HepG2 (cell line): Measurements from ENCODE around the gene APBB2. TPM values are rescaled to one million over a fixed set of nuclear protein-coding genes. Genes with fewer than 3 reads are reported as not detected.
A peak's percentile ranks its signal among the peaks of the same experiment; 100 is the strongest.

ENCODE experiments used
- ISX ChIP-seq: sonication (generic); formaldehyde crosslinking; conservative IDR thresholded peaks from 2 replicates; pipeline ENCODE4 v1.5.0; 2020; ENCODE audit warnings: missing genetic modification reagents
- KLF9 ChIP-seq: IDR thresholded peaks from 2 replicates; pipeline ENCODE4 v1.6.1; 2016; ENCODE audit warnings: low read depth
- MLLT10 ChIP-seq: sonication (generic); formaldehyde crosslinking; IDR thresholded peaks from 2 replicates; pipeline ENCODE4 v1.4.0; 2020; ENCODE audit warnings: missing genetic modification reagents
- NAIF1 ChIP-seq: sonication (generic); formaldehyde crosslinking; IDR thresholded peaks from 2 replicates; pipeline ENCODE4 v1.5.0; 2020; ENCODE audit warnings: mild to moderate bottlenecking, missing genetic modification reagents, borderline replicate concordance
- PCBP2 ChIP-seq: fragments of 200-400 bp; formaldehyde crosslinking; optimal IDR thresholded peaks from 2 replicates; pipeline ENCODE3; 2018; ENCODE audit warnings: low read length, low read depth; ENCODE audit not compliant: poor library complexity, severe bottlenecking
- PHB2 ChIP-seq: fragments of 450-650 bp; IDR thresholded peaks from 2 replicates; pipeline ENCODE4 v1.6.1; 2018; ENCODE audit not compliant: partially characterized antibody
- PHF5A ChIP-seq: IDR thresholded peaks from one replicate; pipeline ENCODE4 v1.6.1; 2018; ENCODE audit warnings: low read depth, missing genetic modification reagents; ENCODE audit not compliant: unreplicated experiment
- RNF219 ChIP-seq: sonication (generic); formaldehyde crosslinking; IDR thresholded peaks from 2 replicates; pipeline ENCODE4 v1.5.0; 2020; ENCODE audit warnings: mild to moderate bottlenecking, missing genetic modification reagents
- SOX13 ChIP-seq, 3 experiments: fragments of 450-650 bp in 1 of 3; sonication (generic) in 1 of 3; formaldehyde crosslinking in 1 of 3; IDR thresholded peaks in 2 of 3; conservative IDR thresholded peaks in 1 of 3; 2 replicates each; pipeline versions ENCODE4 v1.5.0 to v1.6.1; 2016 to 2020; ENCODE audit warnings: antibody characterized with exemption in 1 of 3, mild to moderate bottlenecking in 1 of 3, missing compliant biosample characterization in 1 of 3, missing genetic modification reagents in 1 of 3, moderate library complexity in 1 of 3
- ZNF18 ChIP-seq: sonication (generic); formaldehyde crosslinking; IDR thresholded peaks from 2 replicates; pipeline ENCODE4 v1.8.0; 2022; ENCODE audit warnings: mild to moderate bottlenecking, missing genetic modification reagents; ENCODE audit not compliant: insufficient replicate concordance
- ZNF337 ChIP-seq: sonication (generic); formaldehyde crosslinking; IDR thresholded peaks from 2 replicates; pipeline ENCODE4 v1.5.1; 2020; ENCODE audit warnings: missing genetic modification reagents, low read depth, mild to moderate bottlenecking, borderline replicate concordance
- ZNF430 ChIP-seq: sonication (generic); formaldehyde crosslinking; IDR thresholded peaks from 2 replicates; pipeline ENCODE4 v1.9.0; 2021; ENCODE audit warnings: mild to moderate bottlenecking, missing genetic modification reagents
- ZNF597 ChIP-seq: sonication (generic); formaldehyde crosslinking; IDR thresholded peaks from 2 replicates; pipeline ENCODE4 v1.5.0; 2020; ENCODE audit warnings: missing genetic modification reagents
- ZNF598 ChIP-seq: sonication (generic); formaldehyde crosslinking; IDR thresholded peaks from 2 replicates; pipeline ENCODE4 v1.5.1; 2020; ENCODE audit warnings: mild to moderate bottlenecking, missing genetic modification reagents, borderline replicate concordance
- ZNF746 ChIP-seq: sonication (generic); formaldehyde crosslinking; IDR thresholded peaks from 2 replicates; pipeline ENCODE4 v1.8.0; 2022; ENCODE audit warnings: mild to moderate bottlenecking, missing genetic modification reagents
- ZNF878 ChIP-seq: sonication (generic); formaldehyde crosslinking; IDR thresholded peaks from 2 replicates; pipeline ENCODE4 v1.8.1; 2023; ENCODE audit warnings: mild to moderate bottlenecking, missing genetic modification reagents, moderate library complexity
- polyA plus RNA-seq, 8 experiments: library from polyadenylated mRNA; depleted of rRNA in 3 of 8; stranded (reverse) in 7 of 8; unstranded in 1 of 8; fragments of >200 nt; fragmentation: Illumina TruSeq in 4 of 8; extraction: Trizol in 4 of 8; gene quantifications; 2 replicates each; pipeline versions ENCODE4 v1.2.1 to v1.2.3, GENCODE V29; 2011 to 2016; ENCODE audit warnings: low read depth in 4 of 8, missing spikeins in 1 of 8, mixed read lengths in 1 of 8; ENCODE audit not compliant: insufficient read depth in 1 of 8
- total RNA-seq, 5 experiments: library from RNA; depleted of rRNA; stranded (reverse); fragments of >200 nt; fragmentation: Illumina TruSeq; extraction: Trizol; gene quantifications; 2 replicates each; pipeline ENCODE4 v1.2.3, GENCODE V29; 2016; ENCODE audit warnings: low read depth in 1 of 5
- TF ChIP-seq, protein P1 (sequence below): sonication (generic); formaldehyde crosslinking; IDR thresholded peaks from 2 replicates; pipeline ENCODE4 v1.4.0; 2020; ENCODE audit warnings: mild to moderate bottlenecking, missing genetic modification reagents
- TF ChIP-seq, protein P2 (sequence below): sonication (generic); formaldehyde crosslinking; IDR thresholded peaks from 2 replicates; pipeline ENCODE4 v1.4.0; 2020; ENCODE audit warnings: mild to moderate bottlenecking, low read depth, missing genetic modification reagents
- TF ChIP-seq, protein P3 (sequence below): sonication (generic); formaldehyde crosslinking; IDR thresholded peaks from 2 replicates; pipeline ENCODE4 v1.4.0; 2020; ENCODE audit warnings: mild to moderate bottlenecking, missing genetic modification reagents, borderline replicate concordance

The APBB2 gene
- total and polyA plus RNA-seq, 2 of the 13 experiments (the other 11 are each of a cell fraction or from before 2014, with no cell fraction given) = 11.7 to 17.0 TPM

DNA sequence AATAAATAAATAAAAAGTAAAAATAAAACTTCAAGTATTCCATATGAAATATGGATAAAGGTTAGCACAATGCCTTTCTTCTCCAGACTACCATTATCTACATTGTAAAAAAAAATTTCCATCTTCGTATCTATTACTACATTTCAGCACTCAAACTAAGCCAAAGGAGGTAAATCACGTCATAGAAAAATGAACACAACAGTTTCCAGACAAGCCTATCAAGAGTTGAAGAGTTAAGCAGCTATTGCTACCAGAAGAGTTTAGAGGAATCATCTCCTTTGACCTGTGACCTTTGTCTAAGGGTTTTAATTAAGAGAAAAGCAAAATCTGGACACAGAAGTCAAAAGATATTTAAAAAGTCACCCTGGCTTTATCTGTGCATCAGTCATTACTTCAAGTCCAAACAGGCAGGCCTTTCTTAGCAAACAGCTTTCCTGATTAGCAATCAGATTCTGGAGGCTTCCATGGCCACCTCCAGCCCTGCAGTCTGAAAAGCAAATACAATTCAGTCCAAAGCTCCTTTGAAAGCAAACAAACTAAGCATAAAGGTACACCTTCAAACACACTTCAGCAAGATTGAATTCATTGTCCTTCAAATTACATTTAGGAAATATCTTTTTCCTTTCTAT lies 82.2 kb downstream of the APBB2 start (continued):
- no peak for TF ChIP-seq ZNF430 (CRISPR knock-in tag)
- TF ChIP-seq, protein P1, sequence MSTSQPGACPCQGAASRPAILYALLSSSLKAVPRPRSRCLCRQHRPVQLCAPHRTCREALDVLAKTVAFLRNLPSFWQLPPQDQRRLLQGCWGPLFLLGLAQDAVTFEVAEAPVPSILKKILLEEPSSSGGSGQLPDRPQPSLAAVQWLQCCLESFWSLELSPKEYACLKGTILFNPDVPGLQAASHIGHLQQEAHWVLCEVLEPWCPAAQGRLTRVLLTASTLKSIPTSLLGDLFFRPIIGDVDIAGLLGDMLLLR (CRISPR knock-in tag) = no peak
- TF ChIP-seq PHF5A (CRISPR knock-in tag) = peak; percentile 45
- TF ChIP-seq ZNF337 (CRISPR knock-in tag) = no peak
- no peak for TF ChIP-seq RNF219 (CRISPR knock-in tag)
- TF ChIP-seq ZNF18 (CRISPR knock-in tag) = no peak
- TF ChIP-seq ZNF597 (CRISPR knock-in tag) = no peak
- peak; percentile 68; the same call in 1 of the 2 replicates for TF ChIP-seq ZNF878 (CRISPR knock-in tag)
- TF ChIP-seq ZNF598 (CRISPR knock-in tag) = no peak
- TF ChIP-seq SOX13 (IDR thresholded peaks at IDR 0.05) = peak; percentile 78
- peak in 1 of 2 experiments; percentile 93; a peak in 2 of 4 replicates for TF ChIP-seq SOX13 (CRISPR knock-in tag; conservative IDR thresholded peaks at IDR 0.05 in 1 of 2, IDR thresholded peaks at IDR 0.05 in 1 of 2)
- TF ChIP-seq KLF9 = no peak
- no peak for TF ChIP-seq NAIF1
- TF ChIP-seq PHB2 = no peak
- TF ChIP-seq MLLT10 (CRISPR knock-in tag) = no peak
- no peak for TF ChIP-seq PCBP2
- TF ChIP-seq, protein P2, sequence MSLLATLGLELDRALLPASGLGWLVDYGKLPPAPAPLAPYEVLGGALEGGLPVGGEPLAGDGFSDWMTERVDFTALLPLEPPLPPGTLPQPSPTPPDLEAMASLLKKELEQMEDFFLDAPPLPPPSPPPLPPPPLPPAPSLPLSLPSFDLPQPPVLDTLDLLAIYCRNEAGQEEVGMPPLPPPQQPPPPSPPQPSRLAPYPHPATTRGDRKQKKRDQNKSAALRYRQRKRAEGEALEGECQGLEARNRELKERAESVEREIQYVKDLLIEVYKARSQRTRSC (CRISPR knock-in tag) = no peak
- TF ChIP-seq ZNF746 = no peak
- TF ChIP-seq ISX (CRISPR knock-in tag) = no peak
- TF ChIP-seq, protein P3, sequence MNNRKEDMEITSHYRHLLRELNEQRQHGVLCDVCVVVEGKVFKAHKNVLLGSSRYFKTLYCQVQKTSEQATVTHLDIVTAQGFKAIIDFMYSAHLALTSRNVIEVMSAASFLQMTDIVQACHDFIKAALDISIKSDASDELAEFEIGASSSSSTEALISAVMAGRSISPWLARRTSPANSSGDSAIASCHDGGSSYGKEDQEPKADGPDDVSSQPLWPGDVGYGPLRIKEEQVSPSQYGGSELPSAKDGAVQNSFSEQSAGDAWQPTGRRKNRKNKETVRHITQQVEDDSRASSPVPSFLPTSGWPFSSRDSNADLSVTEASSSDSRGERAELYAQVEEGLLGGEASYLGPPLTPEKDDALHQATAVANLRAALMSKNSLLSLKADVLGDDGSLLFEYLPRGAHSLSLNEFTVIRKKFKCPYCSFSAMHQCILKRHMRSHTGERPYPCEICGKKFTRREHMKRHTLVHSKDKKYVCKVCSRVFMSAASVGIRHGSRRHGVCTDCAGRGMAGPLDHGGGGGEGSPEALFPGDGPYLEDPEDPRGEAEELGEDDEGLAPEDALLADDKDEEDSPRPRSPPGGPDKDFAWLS (CRISPR knock-in tag) = no peak
